ENCODE measurements around the gene C18orf32.
A peak's percentile ranks its signal among the peaks of the same experiment; 100 is the strongest.
"Not testable (repeated sequence)": the region's sequence is repeated elsewhere in the genome, so short reads cannot be mapped to it uniquely, and the experiment has no call there.

C18orf32 gene

DNA sequence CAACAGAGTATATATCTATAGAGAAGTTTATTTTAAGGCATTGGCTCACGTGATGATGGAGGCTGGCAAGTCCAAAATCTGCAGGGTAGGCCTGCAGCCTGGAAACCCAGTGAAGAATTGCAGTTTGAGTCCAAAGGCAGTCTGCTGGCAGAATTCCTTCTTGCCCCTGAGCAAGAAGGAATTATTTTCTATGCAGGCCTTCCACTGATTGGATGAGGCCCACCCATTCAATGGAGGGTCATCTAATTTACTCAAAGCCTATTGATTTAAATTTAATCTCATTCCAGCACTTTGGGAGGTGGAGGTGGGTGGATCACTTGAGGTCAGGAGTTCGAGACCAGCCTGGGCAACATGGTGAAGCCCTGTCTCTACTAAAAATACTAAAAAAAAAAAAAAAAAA is 30.4 kb upstream of the C18orf32 start:
- H3K9me3 ChIP-seq = no peaks in the 10 kb centered on the region
- H3K4me1 ChIP-seq = peaks cover 35% of the 10 kb centered on the region
- no peak overlapping the region for H3K4me3 ChIP-seq
- in situ Hi-C loops (cut with MboI; ENCODE audit: low sequenced_read_pairs) = no loop called here
- H3K27me3 ChIP-seq (ENCODE audit: low read depth) = no peaks in the 10 kb centered on the region
- H3K36me3 ChIP-seq (replicated peaks) = no peaks in the 10 kb centered on the region
- no peak for DNase-seq (ENCODE audit: low spot score in 2 of 2)

DNA sequence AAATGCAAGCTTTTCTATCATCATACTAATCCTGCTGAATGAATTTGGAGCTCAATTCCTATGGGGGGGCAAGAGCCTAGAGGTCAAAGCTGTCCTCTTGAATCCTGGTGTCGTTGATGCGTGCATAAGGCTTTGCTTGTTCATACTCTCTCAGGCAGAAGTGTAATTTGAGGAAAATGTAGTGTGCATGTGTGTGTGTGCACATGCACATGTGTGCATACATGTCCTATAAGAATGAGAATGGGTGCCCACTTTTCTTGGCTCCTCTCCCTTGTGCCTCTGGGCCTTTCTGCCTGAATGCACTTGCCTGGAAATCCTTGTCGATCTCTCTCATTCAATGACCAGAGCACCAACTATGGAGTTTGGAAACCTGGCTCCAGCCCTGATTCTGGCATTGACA is 28.5 kb upstream of the C18orf32 start:
- DNase-seq (ENCODE audit: low spot score in 2 of 2) = no peak
- Histone ChIP-seq H3K4me3 (no peak overlapping the region), H3K27me3 (ENCODE audit: low read depth) (no peaks in the 10 kb centered on the region), H3K9me3 (no peaks in the 10 kb centered on the region), H3K4me1 (peaks cover 23% of the 10 kb centered on the region), H3K36me3 (replicated peaks) (no peaks in the 10 kb centered on the region)
- in situ Hi-C loops (cut with MboI; ENCODE audit: low sequenced_read_pairs) = no loop called here

DNA sequence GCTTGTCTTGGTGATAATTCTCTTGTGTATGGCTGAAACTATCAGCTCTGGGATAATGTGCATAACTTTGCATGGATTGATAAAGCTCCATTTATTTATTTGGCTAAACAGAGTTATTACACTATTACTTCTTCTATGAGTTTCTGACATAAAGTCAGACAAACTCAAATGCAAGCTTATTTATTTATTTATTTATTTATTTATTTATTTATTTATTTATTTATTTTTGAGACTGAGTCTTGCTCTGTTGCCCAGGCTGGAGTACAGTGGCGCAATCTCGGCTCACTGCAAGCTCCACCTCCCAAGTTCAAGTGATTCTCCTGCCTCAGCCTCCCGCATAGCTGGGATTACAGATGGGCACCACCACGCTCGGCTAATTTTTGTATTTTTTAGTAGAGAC is 28.0 kb upstream of the C18orf32 start:
- H3K9me3 ChIP-seq; in situ Hi-C loops (cut with MboI; ENCODE audit: low sequenced_read_pairs); H3K36me3 ChIP-seq (replicated peaks); DNase-seq (ENCODE audit: low spot score in 2 of 2); H3K27me3 ChIP-seq (ENCODE audit: low read depth); H3K4me3 ChIP-seq: not testable (repeated sequence)
- peaks cover 18% of the 10 kb centered on the region for H3K4me1 ChIP-seq

DNA sequence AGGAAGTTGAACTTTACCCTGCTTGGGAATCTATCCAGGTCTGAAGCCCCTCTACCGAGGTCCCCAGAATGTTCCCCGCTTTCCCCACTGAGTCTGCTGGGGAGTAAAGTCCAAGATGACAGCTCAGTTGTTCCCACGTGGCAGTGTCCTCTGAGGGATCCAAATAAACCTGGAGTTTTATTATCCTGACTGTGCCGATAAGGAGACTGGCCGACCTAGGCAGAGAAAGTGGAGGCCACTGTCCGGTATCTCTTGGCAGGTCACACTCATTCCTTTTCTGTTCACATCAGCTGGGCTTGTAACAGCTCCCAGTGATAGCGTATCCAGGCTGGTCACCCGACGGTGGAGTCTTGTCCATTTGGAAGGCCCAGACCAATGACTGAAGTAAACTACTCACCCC is 27.5 kb upstream of the C18orf32 start:
- Histone ChIP-seq H3K4me3 (no peak overlapping the region), H3K27me3 (ENCODE audit: low read depth) (no peaks in the 10 kb centered on the region), H3K36me3 (replicated peaks) (no peaks in the 10 kb centered on the region), H3K4me1 (peaks cover 14% of the 10 kb centered on the region), H3K9me3 (no peaks in the 10 kb centered on the region)
- DNase-seq (ENCODE audit: low spot score in 2 of 2) = no peak
- in situ Hi-C loops (cut with MboI; ENCODE audit: low sequenced_read_pairs) = loop anchor here (5.0 kb wide), 1 partner anchor 343 kb away; no protein-coding TSS in a partner anchor

DNA sequence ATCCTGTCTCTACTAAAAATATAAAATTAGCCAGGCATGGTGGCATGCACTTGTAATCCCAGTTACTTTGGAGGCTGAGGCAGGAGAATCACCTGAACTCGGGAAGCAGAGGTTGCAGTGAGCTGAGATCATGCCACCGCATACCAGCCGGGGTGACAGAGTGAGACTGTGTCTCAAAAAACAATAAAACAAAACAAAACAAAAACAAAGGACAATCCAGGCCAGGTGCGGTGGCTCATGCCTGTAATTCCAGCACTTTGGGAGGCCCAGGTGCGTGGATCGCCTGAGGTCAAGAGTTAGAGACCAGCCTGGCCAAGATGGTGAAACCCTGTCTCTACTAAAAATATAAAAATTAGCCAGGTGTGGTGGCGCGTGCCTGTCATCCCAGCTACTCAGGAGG is 25.8 kb upstream of the C18orf32 start:
- not testable (repeated sequence) for H3K27me3 ChIP-seq (ENCODE audit: low read depth); H3K4me1 ChIP-seq; H3K4me3 ChIP-seq; DNase-seq (ENCODE audit: low spot score in 2 of 2); H3K36me3 ChIP-seq (replicated peaks); H3K9me3 ChIP-seq
- in situ Hi-C loops (cut with MboI; ENCODE audit: low sequenced_read_pairs) = loop anchor here (5.0 kb wide), 1 partner anchor 344 kb away; no protein-coding TSS in a partner anchor

DNA sequence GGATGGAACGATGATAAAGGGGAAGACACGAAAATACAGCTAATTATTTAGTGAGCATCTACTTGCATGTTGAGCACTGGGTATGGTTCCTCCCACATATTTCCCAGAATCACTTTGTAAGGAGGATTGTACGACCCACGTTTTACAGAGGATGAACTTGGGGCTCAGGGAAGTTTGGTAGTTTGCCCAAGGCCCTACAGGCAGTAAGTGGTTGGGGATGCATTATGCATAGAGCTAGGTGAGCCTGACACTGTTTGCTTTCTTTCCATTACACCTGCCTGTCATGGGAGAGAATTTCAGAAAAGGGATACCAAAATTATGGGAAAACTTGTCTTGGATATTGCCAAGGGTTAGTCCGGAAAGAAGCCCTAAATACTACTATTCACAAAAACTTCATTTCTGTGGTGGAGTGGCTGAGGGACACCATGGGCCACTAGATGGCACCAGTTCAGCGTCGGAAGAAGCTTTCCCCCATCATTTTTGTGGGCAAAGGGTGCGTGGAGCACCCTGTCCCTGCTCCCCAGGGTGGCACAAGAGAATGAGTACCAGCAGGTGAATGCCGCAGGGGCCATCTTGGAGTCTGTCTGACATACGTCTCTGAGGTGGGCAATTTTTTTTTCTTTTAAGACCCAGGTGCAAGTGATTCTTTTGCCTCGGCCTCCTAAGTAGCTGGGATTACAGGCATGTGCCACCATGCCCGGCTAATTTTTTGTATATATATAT is 23.5 kb upstream of the C18orf32 start:
- in situ Hi-C loops (cut with MboI; ENCODE audit: low sequenced_read_pairs) = loop anchor here (5.0 kb wide), 1 partner anchor 347 kb away; no protein-coding TSS in a partner anchor
- no peaks in the 10 kb centered on the region for H3K27me3 ChIP-seq (ENCODE audit: low read depth)
- peak; percentile 59 to 75 for DNase-seq (ENCODE audit: low spot score in 2 of 2)

DNA sequence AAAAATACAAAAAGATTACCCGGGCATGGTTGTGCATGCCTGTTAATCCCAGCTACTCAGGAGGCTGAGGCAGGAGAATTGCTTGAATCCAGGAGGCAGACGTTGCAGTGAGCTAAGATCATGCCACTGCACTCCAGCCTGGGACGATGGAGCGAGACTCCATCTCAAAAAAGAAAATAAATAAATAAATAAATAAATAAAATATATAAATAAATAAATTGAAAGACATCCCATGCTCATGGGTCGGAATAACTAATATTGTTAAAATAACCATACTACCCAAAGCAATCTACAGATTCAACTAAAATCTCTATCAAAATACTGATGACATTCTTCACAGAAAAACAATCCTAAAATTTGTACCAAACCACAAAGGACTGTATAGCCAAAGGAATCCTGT is 19.4 kb upstream of the C18orf32 start:
- H3K4me3 ChIP-seq; DNase-seq (ENCODE audit: low spot score in 2 of 2): not testable (repeated sequence)
- in situ Hi-C loops (cut with MboI; ENCODE audit: low sequenced_read_pairs) = loop anchor here (10.0 kb wide), 1 partner anchor 698 kb away; no protein-coding TSS in a partner anchor

More for the DNA sequence above, 23.5 kb upstream of the C18orf32 start:
- H3K4me3 ChIP-seq = no peak overlapping the region
- H3K4me1 ChIP-seq = peaks cover 5% of the 10 kb centered on the region; the same call in 1 of the 2 replicates
- no peaks in the 10 kb centered on the region for H3K9me3 ChIP-seq
- H3K36me3 ChIP-seq (replicated peaks) = no peaks in the 10 kb centered on the region

DNA sequence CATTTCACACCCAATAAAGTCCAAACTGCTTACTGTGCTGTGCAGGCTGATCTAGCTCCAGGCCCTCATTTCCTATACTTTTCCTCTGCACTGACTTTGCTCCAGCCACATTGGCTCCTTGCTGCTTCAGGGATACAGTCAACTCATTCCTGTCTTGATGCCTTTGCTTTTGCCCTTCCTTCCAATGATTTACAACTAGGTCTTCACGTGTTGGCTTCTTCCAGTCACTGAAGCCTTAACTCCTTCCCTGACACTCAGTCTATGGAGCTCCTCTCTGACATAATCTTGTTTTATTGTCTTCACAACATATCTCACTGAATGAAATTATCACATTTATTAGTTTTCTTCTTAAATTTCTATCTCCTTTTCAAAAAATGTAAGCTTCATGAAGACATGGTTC is 16.9 kb upstream of the C18orf32 start:
- Histone ChIP-seq H3K4me3 (no peak overlapping the region), H3K4me1 (peaks cover 23% of the 10 kb centered on the region), H3K9me3 (no peaks in the 10 kb centered on the region), H3K27me3 (ENCODE audit: low read depth) (no peaks in the 10 kb centered on the region), H3K36me3 (replicated peaks) (no peaks in the 10 kb centered on the region)
- no peak for DNase-seq (ENCODE audit: low spot score in 2 of 2)
- in situ Hi-C loops (cut with MboI; ENCODE audit: low sequenced_read_pairs) = loop anchor here (10.0 kb wide), 1 partner anchor 701 kb away; no protein-coding TSS in a partner anchor

More for the DNA sequence above, 19.4 kb upstream of the C18orf32 start:
- not testable (repeated sequence) for H3K4me1 ChIP-seq; H3K9me3 ChIP-seq; H3K36me3 ChIP-seq (replicated peaks); H3K27me3 ChIP-seq (ENCODE audit: low read depth)

DNA sequence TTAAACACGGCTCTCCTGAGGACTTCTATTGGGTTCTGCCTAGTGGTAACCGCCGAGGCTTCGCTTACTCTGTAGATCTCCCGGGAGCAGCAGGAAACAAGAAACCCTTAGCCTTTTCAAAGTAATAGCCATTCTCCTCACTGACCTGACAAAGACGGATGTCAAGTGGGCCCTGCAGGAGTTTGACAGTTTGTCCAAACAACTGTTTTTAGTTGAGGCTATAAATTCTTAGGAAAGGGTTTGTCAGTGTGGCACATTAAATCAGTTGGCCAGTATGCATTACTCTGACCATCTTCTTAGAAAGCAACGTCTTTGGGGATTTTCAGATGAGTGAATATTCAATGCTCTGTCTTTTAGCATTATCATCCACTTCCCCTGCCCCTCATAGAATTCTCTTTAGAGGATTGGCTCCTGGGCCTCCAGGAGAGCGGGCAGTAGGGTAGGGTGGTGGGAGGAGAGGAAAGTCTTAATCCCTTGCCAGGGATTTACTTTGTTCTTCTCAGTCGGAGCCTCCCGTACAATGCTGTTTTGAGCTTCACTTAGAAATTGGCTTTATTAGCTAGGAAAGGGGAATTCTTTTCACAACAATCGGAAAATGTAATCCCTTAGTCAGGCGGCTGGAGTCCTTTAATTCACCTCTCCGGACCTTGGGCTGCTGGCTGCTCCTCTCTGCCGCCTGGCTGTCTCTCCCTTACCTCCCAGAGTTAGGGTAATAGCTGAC is 13.3 kb upstream of the C18orf32 start:
- DNase-seq (ENCODE audit: low spot score in 2 of 2) = peak; percentile 86 to 96
- Histone ChIP-seq H3K27me3 (ENCODE audit: low read depth) (no peaks in the 10 kb centered on the region), H3K36me3 (replicated peaks) (no peaks in the 10 kb centered on the region), H3K4me3 (no peak overlapping the region), H3K9me3 (no peaks in the 10 kb centered on the region), H3K4me1 (peaks cover 18% of the 10 kb centered on the region)
- in situ Hi-C loops (cut with MboI; ENCODE audit: low sequenced_read_pairs) = loop anchor here (10.0 kb wide), 1 partner anchor 704 kb away; no protein-coding TSS in a partner anchor

DNA sequence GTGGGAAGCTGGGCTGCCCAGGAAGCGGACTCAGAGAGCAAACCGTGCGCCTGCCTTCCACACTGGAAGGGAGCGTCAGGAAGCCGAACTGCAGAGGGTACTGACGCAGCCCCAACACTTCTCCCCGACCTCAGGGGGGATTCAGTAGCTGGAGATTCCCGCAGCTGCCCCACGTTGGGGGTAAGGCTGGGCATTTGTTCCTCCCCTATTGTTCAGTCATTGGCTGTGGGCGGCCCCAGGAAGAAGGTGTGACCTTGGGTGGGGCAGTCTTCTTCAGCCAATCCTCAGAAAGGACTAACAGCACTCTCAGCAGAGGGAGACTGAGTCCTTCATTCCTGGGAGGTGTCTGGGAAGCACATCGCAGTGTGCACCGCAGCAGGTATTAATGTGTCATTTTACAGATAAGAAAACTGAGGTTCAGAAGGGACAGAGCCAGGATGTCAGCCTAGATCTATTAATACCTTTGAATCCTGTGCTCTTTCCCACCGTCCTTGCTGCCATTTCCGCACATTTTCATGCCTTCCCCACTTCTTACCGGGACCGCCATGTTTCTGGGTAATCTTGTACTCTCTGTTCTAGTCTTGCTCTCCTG is 12.1 kb upstream of the C18orf32 start:
- H3K4me1 ChIP-seq = peaks cover 18% of the 10 kb centered on the region
- H3K36me3 ChIP-seq (replicated peaks) = no peaks in the 10 kb centered on the region
- no peak for DNase-seq (ENCODE audit: low spot score in 2 of 2)
- no peak overlapping the region for H3K4me3 ChIP-seq
- no peaks in the 10 kb centered on the region for H3K9me3 ChIP-seq
- H3K27me3 ChIP-seq (ENCODE audit: low read depth) = no peaks in the 10 kb centered on the region
- in situ Hi-C loops (cut with MboI; ENCODE audit: low sequenced_read_pairs) = no loop called here

DNA sequence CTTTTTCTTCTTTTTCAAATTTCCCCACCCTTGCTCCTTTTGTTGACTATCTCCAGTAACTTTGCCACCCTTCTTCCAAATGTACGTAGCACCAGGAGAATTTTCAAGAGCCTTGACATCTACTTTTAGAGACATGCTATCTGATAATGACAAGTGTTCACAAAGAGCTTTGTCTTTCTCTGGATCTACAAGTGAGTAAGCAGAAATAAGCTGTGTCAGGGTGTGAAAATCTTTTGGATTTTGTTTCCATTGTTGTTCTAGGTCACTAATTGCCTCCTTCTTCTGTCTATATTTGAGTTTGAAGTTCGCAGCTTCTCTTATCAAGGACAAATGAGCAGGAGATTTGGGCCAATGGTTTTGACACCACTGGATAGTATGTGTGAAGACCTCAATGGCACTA is 8.4 kb upstream of the C18orf32 start:
- in situ Hi-C loops (cut with MboI; ENCODE audit: low sequenced_read_pairs) = no loop called here
- H3K4me3 ChIP-seq = no peak overlapping the region
- H3K9me3 ChIP-seq = no peaks in the 10 kb centered on the region
- DNase-seq (ENCODE audit: low spot score in 2 of 2) = no peak
- H3K36me3 ChIP-seq (replicated peaks) = peaks cover 17% of the 10 kb centered on the region
- peaks cover 27% of the 10 kb centered on the region for H3K4me1 ChIP-seq
- no peaks in the 10 kb centered on the region for H3K27me3 ChIP-seq (ENCODE audit: low read depth)

DNA sequence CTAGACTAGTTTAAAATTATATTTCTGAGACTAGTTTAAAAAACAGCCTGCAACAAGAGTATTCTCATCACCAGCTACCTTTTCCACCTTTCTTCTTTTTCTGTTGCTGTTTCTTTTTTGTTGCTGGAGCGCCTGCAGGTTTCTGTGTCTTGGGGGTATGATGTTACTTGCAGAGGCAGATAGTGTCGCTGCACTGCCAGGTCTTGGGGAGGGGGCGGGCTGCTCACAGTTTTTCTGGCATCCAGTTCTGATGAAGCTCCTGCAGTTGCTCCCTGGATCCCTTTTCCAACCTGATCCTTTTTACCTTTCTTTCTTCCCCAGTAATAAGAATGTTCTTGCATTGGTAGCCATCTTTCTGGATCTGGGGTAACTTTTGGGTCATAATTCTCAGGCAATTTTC is 8.0 kb upstream of the C18orf32 start:
- Histone ChIP-seq H3K4me1 (peaks cover 28% of the 10 kb centered on the region), H3K27me3 (ENCODE audit: low read depth) (no peaks in the 10 kb centered on the region), H3K36me3 (replicated peaks) (peaks cover 21% of the 10 kb centered on the region), H3K9me3 (no peaks in the 10 kb centered on the region), H3K4me3 (no peak overlapping the region)
- in situ Hi-C loops (cut with MboI; ENCODE audit: low sequenced_read_pairs) = no loop called here
- DNase-seq (ENCODE audit: low spot score in 2 of 2) = no peak

DNA sequence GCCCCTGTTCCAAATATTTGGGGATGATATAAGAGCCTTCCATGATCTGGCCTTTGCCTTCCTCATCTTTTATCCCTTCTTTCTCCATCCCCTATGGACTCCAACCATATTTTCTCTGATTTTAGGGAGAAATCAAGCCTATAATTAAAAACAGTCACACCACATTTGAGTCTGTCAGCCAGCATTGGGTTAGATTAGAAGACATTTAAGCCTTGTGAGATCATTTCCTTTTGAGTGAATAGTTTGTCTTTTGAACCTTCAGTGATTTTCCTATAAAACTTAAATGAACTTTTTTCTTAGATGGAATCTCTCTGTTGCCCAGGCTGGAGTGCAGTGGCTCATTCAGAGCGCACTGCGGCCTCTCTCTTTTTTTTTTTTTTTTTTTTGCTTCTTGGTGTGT is 7.6 kb upstream of the C18orf32 start:
- in situ Hi-C loops (cut with MboI; ENCODE audit: low sequenced_read_pairs) = no loop called here
- Histone ChIP-seq H3K4me3 (no peak overlapping the region), H3K4me1 (peaks cover 29% of the 10 kb centered on the region), H3K36me3 (replicated peaks) (peaks cover 25% of the 10 kb centered on the region), H3K27me3 (ENCODE audit: low read depth) (no peaks in the 10 kb centered on the region), H3K9me3 (no peaks in the 10 kb centered on the region)
- no peak for DNase-seq (ENCODE audit: low spot score in 2 of 2)

DNA sequence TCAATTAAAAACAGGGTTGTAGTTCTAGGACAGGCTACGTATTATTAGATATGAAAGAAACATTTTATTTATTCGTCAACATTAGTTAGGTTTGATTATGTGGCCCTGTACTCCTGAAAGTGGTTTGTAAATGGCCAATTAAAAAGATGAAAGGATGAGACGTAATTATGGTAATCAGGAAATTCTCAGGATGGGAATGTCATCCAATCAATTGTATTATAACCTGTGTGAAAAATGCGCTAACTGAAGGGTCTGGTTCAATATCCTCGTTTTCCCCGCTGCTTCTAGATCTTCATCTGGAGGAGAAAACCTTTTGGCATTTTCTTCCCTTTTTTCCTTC is 5.6 kb upstream of the C18orf32 start:
- peaks cover 42% of the 10 kb centered on the region for H3K4me1 ChIP-seq
- no peaks in the 10 kb centered on the region for H3K9me3 ChIP-seq
- in situ Hi-C loops (cut with MboI; ENCODE audit: low sequenced_read_pairs) = no loop called here
- H3K4me3 ChIP-seq = peak overlapping the region; percentile 96
- H3K27me3 ChIP-seq (ENCODE audit: low read depth) = 0 out of 2 replicates have a peak, but pooled peaks cover 1% of the 10 kb centered on the region
- H3K36me3 ChIP-seq (replicated peaks) = peaks cover 45% of the 10 kb centered on the region
- DNase-seq (ENCODE audit: low spot score in 2 of 2) = no peak
